HL-60/S4 treated with phorbol 12-myristate 13-acetate at 8.2 ng/mL for 4 days and 3 days (cell line): Measurements from ENCODE around the gene KRAS.

Experiments
- in situ Hi-C: fragments of 300-500 bp; cut with MboI; formaldehyde crosslinking; loops from 2 replicates; pipeline ENCODE4 v1.15.0; 2022; ENCODE audit warnings: low sequenced_read_pairs

Gene KRAS

DNA sequence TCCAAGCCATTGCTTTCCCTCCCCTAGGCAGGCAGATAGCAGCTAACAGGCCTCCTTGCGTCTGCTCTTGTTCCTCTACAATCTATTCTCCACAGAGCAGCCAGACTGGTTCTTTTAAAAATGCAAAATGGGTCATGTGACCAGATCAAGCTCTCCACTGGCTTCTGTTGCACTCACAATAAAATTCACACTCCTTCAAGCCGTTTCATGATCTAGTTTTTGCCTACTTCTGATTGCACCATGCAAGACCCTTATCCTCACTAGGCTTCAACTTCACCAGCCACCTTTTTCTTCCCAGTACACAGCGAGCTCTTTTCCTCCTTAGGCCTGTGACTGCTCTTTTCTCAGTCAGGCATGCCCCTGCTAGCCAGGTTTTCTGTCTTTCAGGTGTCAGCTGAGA, 6.1 kb upstream of the KRAS start:
- in situ Hi-C loops, result no loop called here

DNA sequence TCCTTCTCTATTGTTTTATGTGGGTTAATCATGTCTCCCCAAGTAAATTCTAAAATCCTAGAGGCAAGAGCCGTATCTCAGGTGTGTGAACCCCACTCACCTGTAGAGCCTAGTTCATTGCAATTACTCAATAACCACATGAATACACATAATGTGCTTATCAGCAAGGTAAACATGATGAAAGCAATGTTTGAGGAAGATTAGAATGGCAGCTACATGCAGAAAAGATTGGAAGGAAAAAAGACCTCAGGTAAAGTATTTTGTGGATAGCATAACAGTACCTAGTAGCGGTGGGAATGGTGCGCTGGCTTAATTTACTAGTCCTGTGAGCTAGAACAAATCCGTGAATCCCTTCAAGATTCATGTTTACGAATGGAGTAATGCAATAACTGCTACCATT, 5.3 kb upstream of the KRAS start:
- in situ Hi-C loops, result no loop called here

DNA sequence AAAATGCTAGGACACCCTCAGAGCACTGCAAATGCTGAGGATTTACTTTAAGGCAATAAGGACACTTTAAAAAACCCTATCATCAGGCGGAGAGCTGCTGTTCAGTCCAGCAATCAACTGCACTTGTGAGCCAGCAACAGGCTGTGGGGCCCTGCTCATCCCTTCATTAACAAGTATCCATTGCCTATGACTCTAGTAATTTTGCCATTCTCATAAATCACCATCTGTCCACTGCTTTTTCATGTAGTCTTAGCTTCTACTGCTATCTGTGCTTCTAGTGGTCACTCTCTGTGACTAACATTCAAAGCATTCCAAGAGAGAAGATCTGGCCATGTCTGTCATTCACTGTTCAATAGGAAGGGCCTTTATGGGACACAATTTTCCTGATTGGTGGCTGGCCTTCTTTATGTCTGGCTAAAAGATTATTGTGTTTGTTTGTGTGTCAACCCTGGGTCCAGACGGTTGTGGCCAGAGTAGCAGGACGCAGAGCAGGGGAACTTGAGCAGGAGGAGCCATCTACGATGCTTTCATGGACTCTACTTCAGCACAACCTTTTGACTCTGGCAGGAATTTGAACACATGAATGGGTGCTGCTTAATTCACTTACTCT, 3.6 kb upstream of the KRAS start:
- in situ Hi-C loops, result no loop called here

DNA sequence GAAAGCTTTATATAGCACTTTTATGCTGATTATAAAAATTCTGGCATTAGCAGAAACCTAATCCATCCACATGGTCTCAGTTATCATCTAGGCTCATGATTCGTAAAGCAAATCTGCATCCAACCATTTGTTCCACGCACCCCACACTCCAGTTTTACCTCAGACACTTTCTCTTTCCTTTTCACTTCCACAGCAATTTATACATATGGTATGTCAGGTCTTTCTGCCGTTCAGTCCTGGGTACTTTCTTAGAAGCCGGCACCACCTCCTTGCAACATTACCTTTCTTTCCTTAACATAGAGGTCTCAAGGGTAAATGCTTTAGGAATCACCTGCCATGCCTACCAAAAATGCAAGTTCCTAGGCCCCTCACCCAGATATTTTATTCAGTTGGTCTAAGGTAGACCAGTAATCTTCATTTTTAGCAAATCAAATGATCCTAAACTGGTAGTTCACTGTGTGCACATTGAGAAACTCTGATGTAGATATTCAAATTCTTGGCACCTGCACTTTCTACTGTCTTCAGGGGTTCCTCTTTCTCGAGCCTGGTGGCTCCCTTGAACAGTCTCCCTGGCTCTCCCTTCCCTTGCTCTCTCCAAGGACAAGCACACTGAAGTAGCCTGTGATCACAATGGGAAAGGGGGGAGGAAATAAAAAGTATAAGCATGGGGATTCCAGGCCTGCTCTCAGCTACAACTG, 2.8 kb upstream of the KRAS start:
- in situ Hi-C loops, result no loop called here

- in situ Hi-C loops, result no loop called here
Observed at GRCh38 chr12:25252946-25253345, 2.2 kb upstream of the KRAS start.

DNA sequence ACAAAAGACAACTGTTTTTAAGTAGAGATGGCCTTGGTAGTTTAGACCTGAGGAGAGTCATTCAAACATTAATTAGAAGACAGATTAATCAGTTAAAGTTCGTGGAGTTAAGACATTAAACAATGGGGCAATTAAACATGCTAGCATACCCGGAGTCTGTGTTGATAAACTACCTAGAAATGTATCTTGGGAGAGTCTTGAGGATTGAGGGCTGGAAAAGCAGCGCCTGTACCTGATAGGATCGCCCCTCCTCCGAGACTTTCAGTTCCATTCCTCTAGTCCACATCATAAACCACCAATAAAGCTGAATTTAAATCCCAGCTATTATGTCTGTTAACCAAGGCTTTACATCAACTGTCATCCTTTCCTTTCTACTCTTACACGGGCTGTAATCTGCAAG, 1.0 kb upstream of the KRAS start:
- in situ Hi-C loops, result no loop called here

GRCh38 chr12:25249931-25250738, 594 bp downstream of the KRAS start:
- in situ Hi-C loops, result no loop called here

- in situ Hi-C loops, result no loop called here
Observed at GRCh38 chr12:25248732-25249131, 2.0 kb downstream of the KRAS start.

DNA sequence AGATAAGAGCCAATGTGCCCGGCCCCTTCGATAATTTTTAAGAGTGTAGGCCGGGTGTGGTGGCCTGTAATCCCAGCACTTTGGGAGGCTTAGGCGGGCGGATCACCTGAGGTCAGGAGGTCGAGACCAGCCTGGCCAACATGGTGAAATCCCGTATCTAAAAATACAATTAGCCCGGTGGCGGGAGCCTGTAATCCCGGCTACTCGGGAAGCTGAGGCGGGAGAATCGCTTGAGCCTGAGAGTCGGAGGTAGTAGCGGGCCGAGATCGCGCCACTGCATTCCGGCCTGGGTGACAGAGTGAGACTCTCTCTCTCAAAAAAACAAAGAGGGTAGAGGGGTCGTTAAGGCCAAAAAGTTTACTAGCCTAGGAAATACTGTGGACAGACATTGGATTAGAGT, 2.6 kb downstream of the KRAS start:
- in situ Hi-C loops, result no loop called here

GRCh38 chr12:25245491-25245890, 5.2 kb downstream of the KRAS start:
- in situ Hi-C loops, result no loop called here

GRCh38 chr12:25243680-25243990, 7.1 kb downstream of the KRAS start:
- in situ Hi-C loops, result no loop called here

GRCh38 chr12:25242981-25243679, 7.6 kb downstream of the KRAS start:
- in situ Hi-C loops, result no loop called here

GRCh38 chr12:25241167-25242020, 9.3 kb downstream of the KRAS start:
- in situ Hi-C loops, result no loop called here

DNA sequence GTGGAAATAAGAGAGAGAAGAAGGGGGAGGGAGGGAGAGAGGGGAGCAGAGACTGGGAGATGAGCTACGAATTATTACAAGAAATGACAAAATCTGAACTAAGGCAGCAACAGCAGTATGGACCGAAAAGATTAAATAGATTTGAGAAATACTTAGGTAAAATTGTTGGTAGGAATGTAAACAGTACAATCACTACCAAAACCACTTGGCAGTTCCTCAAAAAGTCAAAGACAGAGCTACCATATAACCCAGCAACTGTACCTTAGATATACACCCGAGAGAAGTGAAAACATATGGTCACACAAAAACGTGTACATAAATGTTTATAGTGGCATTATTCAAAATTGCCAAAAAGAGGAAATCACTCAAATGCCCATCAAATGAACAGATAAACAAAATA, 14.1 kb downstream of the KRAS start:
- in situ Hi-C loops, result no loop called here

DNA sequence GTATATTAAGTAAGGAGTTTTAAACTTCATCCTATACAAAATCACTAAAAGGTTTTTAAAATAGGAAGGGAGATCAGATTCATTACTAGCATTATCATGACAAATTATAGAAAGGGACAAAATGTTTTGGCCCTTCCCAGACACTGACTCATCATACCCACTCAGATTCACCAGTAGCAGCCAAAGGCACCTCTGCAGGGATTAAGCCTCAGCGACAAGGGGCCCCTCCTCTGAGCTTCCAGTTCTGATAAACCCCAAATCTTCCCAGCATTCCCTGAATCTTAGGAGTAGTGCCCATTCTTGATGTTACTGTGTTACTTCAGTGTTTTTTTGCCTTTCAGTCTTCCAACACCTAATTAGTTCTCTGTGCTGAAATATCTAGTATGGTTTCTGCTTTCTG, 14.5 kb downstream of the KRAS start:
- in situ Hi-C loops, result no loop called here

DNA sequence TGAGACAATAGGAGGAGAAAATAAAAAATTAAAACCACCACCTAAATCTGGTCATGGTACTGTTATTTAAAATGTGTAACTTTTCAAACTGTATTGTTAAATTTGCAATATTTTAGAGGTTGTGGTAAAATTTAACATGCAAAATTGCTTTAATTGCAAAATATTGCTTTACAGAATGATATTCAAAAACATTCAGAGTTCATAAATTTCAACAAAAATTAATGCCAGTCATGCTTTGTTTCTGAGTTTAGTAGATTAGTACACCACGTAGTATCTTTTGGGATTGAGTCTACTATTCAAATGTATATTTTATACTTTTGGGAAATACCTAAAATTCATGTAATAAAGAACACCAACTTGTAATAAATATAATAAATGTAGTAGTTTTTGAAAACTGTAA, 37.4 kb downstream of the KRAS start:
- in situ Hi-C loops, result no loop called here

DNA sequence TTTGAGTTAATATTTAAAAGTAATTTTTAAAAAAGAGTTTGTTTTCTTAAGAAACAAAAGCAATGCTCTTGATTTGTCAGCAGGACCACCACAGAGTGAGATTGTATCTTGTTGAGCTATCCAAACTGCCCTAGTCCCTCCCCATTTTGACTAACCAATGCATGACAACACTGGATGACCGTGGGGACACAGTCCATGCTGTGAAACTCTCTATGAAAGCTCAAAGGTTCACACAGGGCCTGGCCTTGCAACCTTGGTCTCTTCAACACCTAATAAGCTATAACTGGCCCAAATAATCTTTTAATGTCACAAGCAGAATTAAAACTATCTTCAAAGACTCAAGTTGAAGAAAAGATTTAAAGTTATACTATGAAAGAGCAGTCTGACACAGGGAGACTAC, 42.2 kb downstream of the KRAS start:
- in situ Hi-C loops, result no loop called here

- in situ Hi-C loops, result no loop called here
Observed at GRCh38 chr12:25207846-25208245, 42.9 kb downstream of the KRAS start.

GRCh38 chr12:25207411-25207810, 43.3 kb downstream of the KRAS start:
- in situ Hi-C loops, result no loop called here

- in situ Hi-C loops, result no loop called here
Observed at GRCh38 chr12:25202137-25202536, 48.6 kb downstream of the KRAS start.

- in situ Hi-C loops, result no loop called here
Observed at GRCh38 chr12:25200703-25201102, 50.0 kb downstream of the KRAS start.
